ENCODE data around the gene PARVG.

DNA sequence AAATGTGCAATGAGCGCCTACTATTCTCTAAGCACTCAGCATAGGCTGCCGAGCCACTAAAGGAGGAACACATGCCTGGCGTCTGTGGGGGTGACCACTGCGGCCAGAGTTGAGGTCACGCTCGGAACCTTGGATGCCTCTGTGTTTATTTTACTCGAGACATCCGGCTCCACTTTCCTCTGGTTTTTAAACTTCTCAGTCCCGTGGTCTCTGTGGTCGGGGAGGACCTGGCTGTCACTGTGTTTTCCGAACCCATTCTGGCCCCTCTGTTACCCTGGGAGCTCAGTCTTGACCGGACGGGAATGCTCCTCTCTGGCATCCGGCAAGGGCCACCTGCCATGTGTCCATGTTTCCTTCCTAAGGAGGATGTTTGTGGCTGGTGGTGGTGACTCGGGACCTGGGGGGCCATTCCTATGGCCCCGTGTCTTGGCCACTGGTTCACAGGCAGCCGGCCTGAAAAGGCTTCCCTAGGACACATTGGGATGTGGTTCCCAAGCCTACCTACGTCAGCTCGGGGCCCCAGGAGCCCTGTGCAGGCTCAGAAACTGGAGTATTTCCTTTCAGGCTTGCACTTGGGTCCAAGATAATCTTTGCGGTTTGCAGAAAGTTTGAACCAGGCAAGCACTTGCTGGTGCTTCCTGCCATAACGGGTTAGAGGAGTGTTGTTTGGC, 46.7 kb upstream of the PARVG start:
- TF ChIP-seq, protein P1, sequence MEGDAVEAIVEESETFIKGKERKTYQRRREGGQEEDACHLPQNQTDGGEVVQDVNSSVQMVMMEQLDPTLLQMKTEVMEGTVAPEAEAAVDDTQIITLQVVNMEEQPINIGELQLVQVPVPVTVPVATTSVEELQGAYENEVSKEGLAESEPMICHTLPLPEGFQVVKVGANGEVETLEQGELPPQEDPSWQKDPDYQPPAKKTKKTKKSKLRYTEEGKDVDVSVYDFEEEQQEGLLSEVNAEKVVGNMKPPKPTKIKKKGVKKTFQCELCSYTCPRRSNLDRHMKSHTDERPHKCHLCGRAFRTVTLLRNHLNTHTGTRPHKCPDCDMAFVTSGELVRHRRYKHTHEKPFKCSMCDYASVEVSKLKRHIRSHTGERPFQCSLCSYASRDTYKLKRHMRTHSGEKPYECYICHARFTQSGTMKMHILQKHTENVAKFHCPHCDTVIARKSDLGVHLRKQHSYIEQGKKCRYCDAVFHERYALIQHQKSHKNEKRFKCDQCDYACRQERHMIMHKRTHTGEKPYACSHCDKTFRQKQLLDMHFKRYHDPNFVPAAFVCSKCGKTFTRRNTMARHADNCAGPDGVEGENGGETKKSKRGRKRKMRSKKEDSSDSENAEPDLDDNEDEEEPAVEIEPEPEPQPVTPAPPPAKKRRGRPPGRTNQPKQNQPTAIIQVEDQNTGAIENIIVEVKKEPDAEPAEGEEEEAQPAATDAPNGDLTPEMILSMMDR (IDR thresholded peaks at IDR 0.05; ENCODE audit: low read depth, low read length), result no peak
- no peak for TF ChIP-seq EZH2phosphoT487 (IDR thresholded peaks at IDR 0.05; ENCODE audit: low read depth)

Data from OCI-LY3 (cell line).